Lower leg skin (tissue), 3 donors: ENCODE results near the gene AP1M1.

Source experiments
- CTCF ChIP-seq, 3 donors: fragments of 450-650 bp; IDR thresholded peaks; one replicate each; pipeline ENCODE4 v1.5.1; 2016; ENCODE audit warnings: antibody characterized with exemption in 3 of 3, mild to moderate bottlenecking in 3 of 3, moderate library complexity in 2 of 3
- POLR2A ChIP-seq, 2 donors: fragments of 450-650 bp; IDR thresholded peaks; one replicate each; pipeline ENCODE4 v1.6.1; 2016 to 2017; ENCODE audit warnings: antibody characterized with exemption in 2 of 2, mild to moderate bottlenecking in 1 of 2, moderate library complexity in 1 of 2

GRCh38 chr19:16217716-16218451 lies 20.2 kb downstream of the AP1M1 start:
- TF ChIP-seq CTCF (IDR thresholded peaks at IDR 0.05) (no peak), POLR2A (IDR thresholded peaks at IDR 0.05) (no peak)
